ENCODE results near the gene CACNA1C.

GRCh38 chr12:2479851-2480535 lies 427.2 kb downstream of the CACNA1C start:
- TF ChIP-seq POLR2A (IDR thresholded peaks at IDR 0.05; ENCODE audit: low read depth, low read length) (no peak), POLR2AphosphoS5 (IDR thresholded peaks at IDR 0.05; ENCODE audit: low read depth, low read length) (no peak), TAF1 (IDR thresholded peaks at IDR 0.05; ENCODE audit: low read depth, low read length) (no peak)

All from GM12891 (cell line).